ENCODE measurements around the gene CLIP3. TPM values are rescaled to one million over a fixed set of nuclear protein-coding genes. Genes with fewer than 3 reads are reported as not detected.
A peak's percentile ranks its signal among the peaks of the same experiment; 100 is the strongest.

CLIP3 gene
- total and polyA plus RNA-seq, 2 experiments from 2014 or later, result 15.1 to 19.1 TPM

DNA sequence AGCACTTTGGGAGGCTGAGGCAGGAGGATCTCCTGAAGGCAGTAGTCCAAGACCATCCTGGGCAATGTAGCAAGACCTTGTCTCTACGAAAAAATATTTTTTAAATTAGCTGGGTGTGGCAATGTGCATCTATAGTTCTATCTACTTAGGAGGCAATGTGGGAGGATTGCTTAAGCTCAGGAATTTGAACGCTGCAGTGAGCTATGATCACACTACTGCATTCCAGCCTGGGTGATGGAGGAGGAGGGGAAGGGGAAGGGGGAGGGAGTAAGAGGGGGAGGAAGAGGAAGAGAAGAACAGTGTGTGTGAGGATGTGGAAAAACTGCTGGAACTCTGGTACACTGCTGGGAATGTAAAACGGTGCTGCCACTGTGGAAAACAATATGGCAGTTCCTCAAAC is 9.2 kb upstream of the CLIP3 start:
- H3K4me2 ChIP-seq, result peak overlapping the region; percentile 46; the same call in 1 of the 2 replicates
- H3K4me3 ChIP-seq, result no peak overlapping the region
- peak; percentile 57 for DNase-seq (ENCODE audit: low spot score)
- no peaks in the 10 kb centered on the region for H3K79me2 ChIP-seq (replicated peaks; ENCODE audit: insufficient read depth)
- Mint-ChIP-seq H3K27me3 (ENCODE audit: insufficient read depth, low read depth, poor library complexity) (peaks cover 5% of the 10 kb centered on the region), H3K4me1 (peaks cover 13% of the 10 kb centered on the region; the same call in 2 of the 3 replicates), H3K9me3 (no peaks in the 10 kb centered on the region), H3K27ac (no peak overlapping the region), H3K36me3 (ENCODE audit: low read depth) (0 out of 3 replicates have a peak, but pooled peaks cover 3% of the 10 kb centered on the region), H3K4me3 (no peak overlapping the region)
- peak; percentile 77 for ATAC-seq
- 0 out of 2 replicates have a peak, but pooled peaks cover 3% of the 10 kb centered on the region for H3F3A ChIP-seq (replicated peaks; ENCODE audit: low read depth)
- no peaks in the 10 kb centered on the region for H3K27me3 ChIP-seq (ENCODE audit: insufficient read depth)
- no peak overlapping the region for H2AFZ ChIP-seq
- peaks cover 12% of the 10 kb centered on the region for H3K4me1 ChIP-seq (ENCODE audit: insufficient read depth)
- H4K20me1 ChIP-seq (replicated peaks; ENCODE audit: insufficient read depth), result peaks cover 5% of the 10 kb centered on the region; the same call in 1 of the 2 replicates
- H3K9me2 ChIP-seq (ENCODE audit: insufficient read depth), result 0 out of 2 replicates have a peak, but pooled peaks cover 2% of the 10 kb centered on the region
- no peaks in the 10 kb centered on the region for H3K36me3 ChIP-seq (ENCODE audit: insufficient read depth)
- TF ChIP-seq CREB1 (CRISPR knock-in tag; IDR thresholded peaks at IDR 0.05; ENCODE audit: low read depth) (no peak), ZNF114 (CRISPR knock-in tag; IDR thresholded peaks at IDR 0.05) (no peak), EZH2 (IDR thresholded peaks at IDR 0.05; ENCODE audit: low read depth, unreplicated experiment) (no peak), STAT1 (IDR thresholded peaks at IDR 0.05; ENCODE audit: unreplicated experiment) (no peak), CTCF (conservative IDR thresholded peaks at IDR 0.05; ENCODE audit: low read depth in 2 of 2) (no peak), POLR2AphosphoS5 (IDR thresholded peaks at IDR 0.05; ENCODE audit: low read depth) (no peak), NANOG (IDR thresholded peaks at IDR 0.05; ENCODE audit: borderline replicate concordance) (no peak), ZNF331 (CRISPR knock-in tag; IDR thresholded peaks at IDR 0.05; ENCODE audit: low read depth) (no peak), EZH2phosphoT487 (IDR thresholded peaks at IDR 0.05; ENCODE audit: unreplicated experiment) (no peak), JUNB (IDR thresholded peaks at IDR 0.05; ENCODE audit: unreplicated experiment) (no peak), REST (IDR thresholded peaks at IDR 0.05; ENCODE audit: unreplicated experiment) (no peak)
- TF ChIP-seq, protein P1, sequence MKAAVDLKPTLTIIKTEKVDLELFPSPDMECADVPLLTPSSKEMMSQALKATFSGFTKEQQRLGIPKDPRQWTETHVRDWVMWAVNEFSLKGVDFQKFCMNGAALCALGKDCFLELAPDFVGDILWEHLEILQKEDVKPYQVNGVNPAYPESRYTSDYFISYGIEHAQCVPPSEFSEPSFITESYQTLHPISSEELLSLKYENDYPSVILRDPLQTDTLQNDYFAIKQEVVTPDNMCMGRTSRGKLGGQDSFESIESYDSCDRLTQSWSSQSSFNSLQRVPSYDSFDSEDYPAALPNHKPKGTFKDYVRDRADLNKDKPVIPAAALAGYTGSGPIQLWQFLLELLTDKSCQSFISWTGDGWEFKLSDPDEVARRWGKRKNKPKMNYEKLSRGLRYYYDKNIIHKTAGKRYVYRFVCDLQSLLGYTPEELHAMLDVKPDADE (IDR thresholded peaks at IDR 0.05), result no peak
- TF ChIP-seq, protein P2, sequence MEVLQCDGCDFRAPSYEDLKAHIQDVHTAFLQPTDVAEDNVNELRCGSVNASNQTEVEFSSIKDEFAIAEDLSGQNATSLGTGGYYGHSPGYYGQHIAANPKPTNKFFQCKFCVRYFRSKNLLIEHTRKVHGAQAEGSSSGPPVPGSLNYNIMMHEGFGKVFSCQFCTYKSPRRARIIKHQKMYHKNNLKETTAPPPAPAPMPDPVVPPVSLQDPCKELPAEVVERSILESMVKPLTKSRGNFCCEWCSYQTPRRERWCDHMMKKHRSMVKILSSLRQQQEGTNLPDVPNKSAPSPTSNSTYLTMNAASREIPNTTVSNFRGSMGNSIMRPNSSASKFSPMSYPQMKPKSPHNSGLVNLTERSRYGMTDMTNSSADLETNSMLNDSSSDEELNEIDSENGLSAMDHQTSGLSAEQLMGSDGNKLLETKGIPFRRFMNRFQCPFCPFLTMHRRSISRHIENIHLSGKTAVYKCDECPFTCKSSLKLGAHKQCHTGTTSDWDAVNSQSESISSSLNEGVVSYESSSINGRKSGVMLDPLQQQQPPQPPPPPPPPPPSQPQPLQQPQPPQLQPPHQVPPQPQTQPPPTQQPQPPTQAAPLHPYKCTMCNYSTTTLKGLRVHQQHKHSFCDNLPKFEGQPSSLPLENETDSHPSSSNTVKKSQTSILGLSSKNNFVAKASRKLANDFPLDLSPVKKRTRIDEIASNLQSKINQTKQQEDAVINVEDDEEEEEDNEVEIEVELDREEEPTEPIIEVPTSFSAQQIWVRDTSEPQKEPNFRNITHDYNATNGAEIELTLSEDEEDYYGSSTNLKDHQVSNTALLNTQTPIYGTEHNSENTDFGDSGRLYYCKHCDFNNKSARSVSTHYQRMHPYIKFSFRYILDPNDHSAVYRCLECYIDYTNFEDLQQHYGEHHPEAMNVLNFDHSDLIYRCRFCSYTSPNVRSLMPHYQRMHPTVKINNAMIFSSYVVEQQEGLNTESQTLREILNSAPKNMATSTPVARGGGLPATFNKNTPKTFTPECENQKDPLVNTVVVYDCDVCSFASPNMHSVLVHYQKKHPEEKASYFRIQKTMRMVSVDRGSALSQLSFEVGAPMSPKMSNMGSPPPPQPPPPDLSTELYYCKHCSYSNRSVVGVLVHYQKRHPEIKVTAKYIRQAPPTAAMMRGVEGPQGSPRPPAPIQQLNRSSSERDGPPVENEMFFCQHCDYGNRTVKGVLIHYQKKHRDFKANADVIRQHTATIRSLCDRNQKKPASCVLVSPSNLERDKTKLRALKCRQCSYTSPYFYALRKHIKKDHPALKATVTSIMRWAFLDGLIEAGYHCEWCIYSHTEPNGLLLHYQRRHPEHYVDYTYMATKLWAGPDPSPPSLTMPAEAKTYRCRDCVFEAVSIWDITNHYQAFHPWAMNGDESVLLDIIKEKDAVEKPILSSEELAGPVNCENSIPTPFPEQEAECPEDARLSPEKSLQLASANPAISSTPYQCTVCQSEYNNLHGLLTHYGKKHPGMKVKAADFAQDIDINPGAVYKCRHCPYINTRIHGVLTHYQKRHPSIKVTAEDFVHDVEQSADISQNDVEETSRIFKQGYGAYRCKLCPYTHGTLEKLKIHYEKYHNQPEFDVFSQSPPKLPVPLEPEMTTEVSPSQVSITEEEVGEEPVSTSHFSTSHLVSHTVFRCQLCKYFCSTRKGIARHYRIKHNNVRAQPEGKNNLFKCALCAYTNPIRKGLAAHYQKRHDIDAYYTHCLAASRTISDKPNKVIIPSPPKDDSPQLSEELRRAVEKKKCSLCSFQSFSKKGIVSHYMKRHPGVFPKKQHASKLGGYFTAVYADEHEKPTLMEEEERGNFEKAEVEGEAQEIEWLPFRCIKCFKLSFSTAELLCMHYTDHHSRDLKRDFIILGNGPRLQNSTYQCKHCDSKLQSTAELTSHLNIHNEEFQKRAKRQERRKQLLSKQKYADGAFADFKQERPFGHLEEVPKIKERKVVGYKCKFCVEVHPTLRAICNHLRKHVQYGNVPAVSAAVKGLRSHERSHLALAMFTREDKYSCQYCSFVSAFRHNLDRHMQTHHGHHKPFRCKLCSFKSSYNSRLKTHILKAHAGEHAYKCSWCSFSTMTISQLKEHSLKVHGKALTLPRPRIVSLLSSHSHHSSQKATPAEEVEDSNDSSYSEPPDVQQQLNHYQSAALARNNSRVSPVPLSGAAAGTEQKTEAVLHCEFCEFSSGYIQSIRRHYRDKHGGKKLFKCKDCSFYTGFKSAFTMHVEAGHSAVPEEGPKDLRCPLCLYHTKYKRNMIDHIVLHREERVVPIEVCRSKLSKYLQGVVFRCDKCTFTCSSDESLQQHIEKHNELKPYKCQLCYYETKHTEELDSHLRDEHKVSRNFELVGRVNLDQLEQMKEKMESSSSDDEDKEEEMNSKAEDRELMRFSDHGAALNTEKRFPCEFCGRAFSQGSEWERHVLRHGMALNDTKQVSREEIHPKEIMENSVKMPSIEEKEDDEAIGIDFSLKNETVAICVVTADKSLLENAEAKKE (CRISPR knock-in tag; IDR thresholded peaks at IDR 0.05), result no peak
- peak overlapping the region; percentile 81 for H3K27ac ChIP-seq (ENCODE audit: low read depth)
